Measurements from ENCODE around the gene ADGRD1. TPM values are rescaled to one million over a fixed set of nuclear protein-coding genes. Genes with fewer than 3 reads are reported as not detected.

The ADGRD1 gene
- total and polyA plus RNA-seq, 5 donors from 2014 or later: 0.56 TPM; not detected in 4

DNA sequence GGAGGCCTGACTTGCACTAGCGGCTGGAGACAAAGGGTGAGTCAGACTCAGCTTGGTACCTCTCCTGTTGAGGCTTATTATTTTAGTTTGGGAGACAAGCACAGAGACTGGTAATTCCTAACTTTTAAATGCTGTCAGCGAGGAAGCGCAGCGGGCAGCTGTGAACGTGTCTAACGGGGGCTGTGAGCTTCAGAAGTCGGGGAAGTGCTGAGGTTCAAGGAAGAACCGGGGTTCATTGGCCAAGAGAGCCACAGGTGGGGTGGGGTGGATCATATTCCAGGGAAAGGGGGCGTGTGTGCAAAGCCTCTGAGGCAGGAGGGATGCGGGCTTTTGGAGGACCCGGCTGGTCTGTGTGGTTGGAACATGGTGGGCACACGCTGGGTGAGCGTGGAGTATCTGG is 36.1 kb upstream of the ADGRD1 start:
- Histone ChIP-seq H3K4me1 (ENCODE audit: control insufficient read depth, insufficient read depth, low read length, poor library complexity, severe bottlenecking) (no peaks in the 10 kb centered on the region), H3K27me3 (ENCODE audit: control insufficient read depth, insufficient read depth, low read length) (peaks cover 11% of the 10 kb centered on the region), H3K36me3 (ENCODE audit: control insufficient read depth, insufficient read depth, low read length) (no peaks in the 10 kb centered on the region), H3K4me3 (ENCODE audit: low read depth, low read length) (no peak overlapping the region), H3K9me3 (ENCODE audit: control insufficient read depth in 2 of 2, low read length in 2 of 2) (no peaks in the 10 kb centered on the region), H3K27ac (ENCODE audit: insufficient read depth, low read length, poor library complexity, severe bottlenecking) (no peak overlapping the region)
- no peak for DNase-seq
- H3K4me1 Mint-ChIP-seq: peaks cover 0 to 4% (median 0%) of the 10 kb centered on the region in 4 donors
- H3K4me3 Mint-ChIP-seq: no peak overlapping the region
- peaks cover 0 to 10% (median 0%) of the 10 kb centered on the region in 7 donors for H3K9me3 Mint-ChIP-seq
- H3K27ac Mint-ChIP-seq: no peak overlapping the region
- H3K36me3 Mint-ChIP-seq: no peaks in the 10 kb centered on the region
- H3K27me3 Mint-ChIP-seq: peaks cover 32% of the 10 kb centered on the region
- no peak for ATAC-seq (ENCODE audit: low read depth in 2 of 2)

GRCh38 chr12:130919086-130919485 is 34.6 kb upstream of the ADGRD1 start:
- Mint-ChIP-seq H3K9me3 (peaks cover 0 to 12% (median 0%) of the 10 kb centered on the region in 7 donors), H3K4me3 (no peak overlapping the region), H3K27me3 (peaks cover 32% of the 10 kb centered on the region), H3K36me3 (no peaks in the 10 kb centered on the region), H3K4me1 (peaks cover 0 to 4% (median 0%) of the 10 kb centered on the region in 4 donors), H3K27ac (no peak overlapping the region)
- Histone ChIP-seq H3K27me3 (ENCODE audit: control insufficient read depth, insufficient read depth, low read length) (peaks cover 11% of the 10 kb centered on the region), H3K36me3 (ENCODE audit: control insufficient read depth, insufficient read depth, low read length) (no peaks in the 10 kb centered on the region), H3K27ac (ENCODE audit: insufficient read depth, low read length, poor library complexity, severe bottlenecking) (no peak overlapping the region), H3K9me3 (ENCODE audit: control insufficient read depth in 2 of 2, low read length in 2 of 2) (no peaks in the 10 kb centered on the region), H3K4me1 (ENCODE audit: control insufficient read depth, insufficient read depth, low read length, poor library complexity, severe bottlenecking) (no peaks in the 10 kb centered on the region), H3K4me3 (ENCODE audit: low read depth, low read length) (no peak overlapping the region)
- DNase-seq (no peak), ATAC-seq (ENCODE audit: low read depth in 2 of 2) (no peak)

GRCh38 chr12:130920119-130920703 is 33.5 kb upstream of the ADGRD1 start:
- Mint-ChIP-seq H3K27ac (no peak overlapping the region), H3K27me3 (peaks cover 27% of the 10 kb centered on the region), H3K9me3 (peaks cover 0 to 6% (median 0%) of the 10 kb centered on the region in 7 donors), H3K4me1 (peaks cover 0 to 4% (median 0%) of the 10 kb centered on the region in 4 donors), H3K36me3 (no peaks in the 10 kb centered on the region), H3K4me3 (no peak overlapping the region)
- no peak for DNase-seq
- ATAC-seq (ENCODE audit: low read depth in 2 of 2): no peak
- Histone ChIP-seq H3K27me3 (ENCODE audit: control insufficient read depth, insufficient read depth, low read length) (peaks cover 11% of the 10 kb centered on the region), H3K4me3 (ENCODE audit: low read depth, low read length) (no peak overlapping the region), H3K27ac (ENCODE audit: insufficient read depth, low read length, poor library complexity, severe bottlenecking) (no peak overlapping the region), H3K4me1 (ENCODE audit: control insufficient read depth, insufficient read depth, low read length, poor library complexity, severe bottlenecking) (no peaks in the 10 kb centered on the region), H3K36me3 (ENCODE audit: control insufficient read depth, insufficient read depth, low read length) (no peaks in the 10 kb centered on the region), H3K9me3 (ENCODE audit: control insufficient read depth in 2 of 2, low read length in 2 of 2) (no peaks in the 10 kb centered on the region)

- Histone ChIP-seq H3K27me3 (ENCODE audit: control insufficient read depth, insufficient read depth, low read length) (peaks cover 11% of the 10 kb centered on the region), H3K4me3 (ENCODE audit: low read depth, low read length) (no peak overlapping the region), H3K4me1 (ENCODE audit: control insufficient read depth, insufficient read depth, low read length, poor library complexity, severe bottlenecking) (no peaks in the 10 kb centered on the region), H3K27ac (ENCODE audit: insufficient read depth, low read length, poor library complexity, severe bottlenecking) (no peak overlapping the region), H3K36me3 (ENCODE audit: control insufficient read depth, insufficient read depth, low read length) (no peaks in the 10 kb centered on the region), H3K9me3 (ENCODE audit: control insufficient read depth in 2 of 2, low read length in 2 of 2) (no peaks in the 10 kb centered on the region)
- no peak overlapping the region for H3K27ac Mint-ChIP-seq
- no peak overlapping the region for H3K4me3 Mint-ChIP-seq
- H3K36me3 Mint-ChIP-seq: no peaks in the 10 kb centered on the region
- no peak for DNase-seq
- no peak for ATAC-seq (ENCODE audit: low read depth in 2 of 2)
- peaks cover 0 to 4% (median 0%) of the 10 kb centered on the region in 4 donors for H3K4me1 Mint-ChIP-seq
- H3K27me3 Mint-ChIP-seq: peaks cover 23% of the 10 kb centered on the region
- H3K9me3 Mint-ChIP-seq: peaks cover 0 to 6% (median 0%) of the 10 kb centered on the region in 7 donors
Measured at GRCh38 chr12:130920723-130921381, 32.9 kb upstream of the ADGRD1 start.

DNA sequence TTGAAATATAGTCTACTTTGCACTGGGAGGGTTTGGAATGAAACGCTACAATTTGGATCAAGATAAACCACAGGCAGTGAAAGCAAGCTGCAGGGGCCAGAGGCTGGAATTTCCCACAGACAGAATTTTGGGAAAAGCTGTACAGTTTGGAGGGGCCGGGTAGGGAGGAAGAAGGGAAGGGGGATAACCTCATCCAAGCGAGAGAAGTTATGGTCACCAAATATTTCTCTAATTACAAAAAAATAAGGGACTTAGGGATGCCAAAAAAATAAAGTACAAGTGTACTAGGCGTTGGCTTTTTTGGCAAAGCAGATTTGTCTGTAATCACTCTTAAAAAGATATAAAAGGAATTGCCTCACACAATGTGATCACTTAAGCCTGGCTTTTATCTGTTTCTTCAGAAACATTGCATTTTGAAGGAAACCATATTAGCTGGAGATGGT is 31.2 kb upstream of the ADGRD1 start:
- H3K9me3 Mint-ChIP-seq: peaks cover 0 to 3% (median 0%) of the 10 kb centered on the region in 7 donors
- no peak overlapping the region for H3K27ac Mint-ChIP-seq
- peaks cover 11% of the 10 kb centered on the region for H3K27me3 Mint-ChIP-seq
- Histone ChIP-seq H3K27me3 (ENCODE audit: control insufficient read depth, insufficient read depth, low read length) (peaks cover 3% of the 10 kb centered on the region), H3K9me3 (ENCODE audit: control insufficient read depth in 2 of 2, low read length in 2 of 2) (no peaks in the 10 kb centered on the region), H3K27ac (ENCODE audit: insufficient read depth, low read length, poor library complexity, severe bottlenecking) (no peak overlapping the region), H3K4me3 (ENCODE audit: low read depth, low read length) (no peak overlapping the region), H3K4me1 (ENCODE audit: control insufficient read depth, insufficient read depth, low read length, poor library complexity, severe bottlenecking) (no peaks in the 10 kb centered on the region), H3K36me3 (ENCODE audit: control insufficient read depth, insufficient read depth, low read length) (no peaks in the 10 kb centered on the region)
- no peak for ATAC-seq (ENCODE audit: low read depth in 2 of 2)
- H3K36me3 Mint-ChIP-seq: no peaks in the 10 kb centered on the region
- no peak for DNase-seq
- H3K4me3 Mint-ChIP-seq: no peak overlapping the region
- H3K4me1 Mint-ChIP-seq: no peaks in the 10 kb centered on the region

DNA sequence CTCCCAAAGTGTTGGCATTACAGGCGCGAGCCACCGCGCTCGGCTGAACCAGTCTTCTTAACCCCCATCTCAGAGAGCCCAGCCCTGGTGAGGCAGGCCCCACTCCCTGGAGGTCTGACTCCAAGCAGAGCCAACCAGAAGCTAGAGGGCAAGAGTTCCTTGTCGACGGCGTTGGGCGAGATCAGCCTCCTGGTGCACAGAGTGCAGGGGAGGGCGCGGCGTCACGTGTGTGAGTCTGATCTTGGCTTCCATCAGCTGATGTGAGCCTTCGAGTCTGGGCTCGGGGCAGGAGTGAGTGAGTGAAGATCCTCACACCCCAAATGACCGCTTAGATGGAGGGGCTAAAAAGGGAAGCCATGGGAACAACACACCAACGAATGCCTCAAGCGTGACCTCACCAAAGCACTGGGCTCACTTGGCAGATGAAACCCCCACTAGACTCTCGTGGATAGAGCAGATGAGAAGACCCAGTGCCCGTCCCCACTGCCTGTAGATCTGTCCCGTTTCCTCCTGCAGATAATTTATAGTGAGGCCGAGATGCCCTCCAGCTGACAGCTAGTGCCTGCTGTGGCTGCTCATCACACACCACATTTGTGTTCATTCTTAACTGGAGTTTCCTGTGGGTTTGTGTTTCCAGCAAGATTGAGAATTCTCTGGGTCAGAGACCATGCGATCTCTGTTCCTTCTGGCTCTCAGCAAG is 28.6 kb upstream of the ADGRD1 start:
- peaks cover 0 to 3% (median 0%) of the 10 kb centered on the region in 7 donors for H3K9me3 Mint-ChIP-seq
- DNase-seq (no peak), ATAC-seq (ENCODE audit: low read depth in 2 of 2) (no peak)
- no peaks in the 10 kb centered on the region for H3K4me1 Mint-ChIP-seq
- peaks cover 11% of the 10 kb centered on the region for H3K27me3 Mint-ChIP-seq
- no peak overlapping the region for H3K27ac Mint-ChIP-seq
- H3K27me3 ChIP-seq (ENCODE audit: control insufficient read depth, insufficient read depth, low read length): no peaks in the 10 kb centered on the region
- no peak overlapping the region for H3K4me3 ChIP-seq (ENCODE audit: low read depth, low read length)
- no peaks in the 10 kb centered on the region for H3K9me3 ChIP-seq (ENCODE audit: control insufficient read depth in 2 of 2, low read length in 2 of 2)
- no peak overlapping the region for H3K4me3 Mint-ChIP-seq
- no peak overlapping the region for H3K27ac ChIP-seq (ENCODE audit: insufficient read depth, low read length, poor library complexity, severe bottlenecking)
- no peaks in the 10 kb centered on the region for H3K36me3 Mint-ChIP-seq
- H3K36me3 ChIP-seq (ENCODE audit: control insufficient read depth, insufficient read depth, low read length): no peaks in the 10 kb centered on the region
- H3K4me1 ChIP-seq (ENCODE audit: control insufficient read depth, insufficient read depth, low read length, poor library complexity, severe bottlenecking): no peaks in the 10 kb centered on the region

DNA sequence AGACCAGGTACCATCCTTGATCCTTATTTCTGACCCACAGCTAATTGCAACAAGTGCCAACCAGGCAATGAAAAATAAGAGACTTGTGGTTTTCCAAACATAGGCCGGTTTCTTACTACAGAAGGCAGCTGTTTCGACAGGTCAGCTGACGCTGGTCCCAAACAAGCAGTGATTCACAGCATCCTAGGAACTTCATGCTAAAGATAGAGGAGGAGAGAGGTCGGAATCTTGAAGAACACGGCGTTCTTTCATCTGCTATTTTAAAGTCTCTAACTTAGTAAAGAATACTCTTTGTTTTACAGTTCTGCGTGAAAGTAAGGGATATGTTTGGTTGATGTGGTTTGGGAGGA is 28.1 kb upstream of the ADGRD1 start:
- Histone ChIP-seq H3K4me3 (ENCODE audit: low read depth, low read length) (no peak overlapping the region), H3K27me3 (ENCODE audit: control insufficient read depth, insufficient read depth, low read length) (no peaks in the 10 kb centered on the region), H3K9me3 (ENCODE audit: control insufficient read depth in 2 of 2, low read length in 2 of 2) (no peaks in the 10 kb centered on the region), H3K4me1 (ENCODE audit: control insufficient read depth, insufficient read depth, low read length, poor library complexity, severe bottlenecking) (no peaks in the 10 kb centered on the region), H3K27ac (ENCODE audit: insufficient read depth, low read length, poor library complexity, severe bottlenecking) (no peak overlapping the region), H3K36me3 (ENCODE audit: control insufficient read depth, insufficient read depth, low read length) (no peaks in the 10 kb centered on the region)
- no peak overlapping the region for H3K4me3 Mint-ChIP-seq
- H3K9me3 Mint-ChIP-seq: peaks cover 0 to 3% (median 0%) of the 10 kb centered on the region in 7 donors
- H3K36me3 Mint-ChIP-seq: no peaks in the 10 kb centered on the region
- peaks cover 11% of the 10 kb centered on the region for H3K27me3 Mint-ChIP-seq
- DNase-seq: no peak
- no peaks in the 10 kb centered on the region for H3K4me1 Mint-ChIP-seq
- ATAC-seq (ENCODE audit: low read depth in 2 of 2): no peak
- no peak overlapping the region for H3K27ac Mint-ChIP-seq
